NCI-H1694 treated with DMSO at 0.1 percent for 48 hours (cell line): ENCODE results near the gene ATP6V1F.

Experiments used
- DNase-seq: peaks from one replicate; lab custom pipeline; 2025; lab: John Stamatoyannopoulos, UW

ATP6V1F gene

DNA sequence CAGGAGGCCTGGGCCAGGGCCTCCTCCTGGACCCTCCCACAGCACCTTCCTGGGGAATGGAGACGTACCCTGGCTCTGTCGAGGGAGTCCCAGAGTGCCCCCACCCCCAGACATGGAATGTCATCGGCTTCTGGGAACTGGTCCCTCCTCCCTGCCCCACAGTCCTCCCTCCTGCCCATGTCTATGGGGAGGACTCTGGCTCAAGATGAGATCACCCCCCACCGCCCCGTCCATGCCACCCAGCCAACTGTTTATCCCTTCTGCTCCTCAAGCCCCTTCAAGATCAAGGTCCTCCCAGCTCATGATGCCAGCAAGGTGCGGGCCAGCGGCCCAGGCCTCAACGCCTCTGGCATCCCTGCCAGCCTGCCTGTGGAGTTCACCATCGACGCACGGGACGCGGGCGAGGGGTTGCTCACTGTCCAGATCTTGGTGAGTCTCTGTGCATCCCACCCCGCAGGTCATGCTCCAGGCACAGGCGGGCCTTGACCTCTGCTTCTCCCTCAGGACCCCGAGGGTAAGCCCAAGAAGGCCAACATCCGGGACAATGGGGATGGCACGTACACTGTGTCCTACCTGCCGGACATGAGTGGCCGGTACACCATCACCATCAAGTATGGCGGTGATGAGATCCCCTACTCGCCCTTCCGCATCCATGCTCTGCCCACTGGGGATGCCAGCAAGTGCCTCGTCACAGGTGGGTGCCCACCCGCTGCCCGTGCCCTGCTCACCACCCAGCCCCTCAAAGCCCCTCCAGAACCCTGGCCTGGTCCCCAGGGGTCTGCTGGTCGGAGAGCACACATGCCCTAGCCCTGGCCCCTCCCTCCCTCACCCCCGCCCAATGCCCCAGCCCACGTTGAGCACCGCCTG is 14.1 kb upstream of the ATP6V1F start:
- DNase-seq, result no peak

DNA sequence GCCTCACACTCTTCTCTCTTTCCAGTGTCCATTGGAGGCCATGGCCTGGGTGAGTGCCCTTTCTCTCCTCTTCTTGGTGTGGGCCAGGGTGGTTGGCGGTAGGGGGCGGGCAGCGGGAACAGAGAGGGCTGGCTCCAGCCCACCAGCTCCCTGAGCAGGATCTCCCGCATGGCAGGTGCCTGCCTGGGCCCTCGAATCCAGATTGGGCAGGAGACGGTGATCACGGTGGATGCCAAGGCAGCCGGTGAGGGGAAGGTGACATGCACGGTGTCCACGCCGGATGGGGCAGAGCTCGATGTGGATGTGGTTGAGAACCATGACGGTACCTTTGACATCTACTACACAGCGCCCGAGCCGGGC is 13.5 kb upstream of the ATP6V1F start:
- DNase-seq, result no peak

DNA sequence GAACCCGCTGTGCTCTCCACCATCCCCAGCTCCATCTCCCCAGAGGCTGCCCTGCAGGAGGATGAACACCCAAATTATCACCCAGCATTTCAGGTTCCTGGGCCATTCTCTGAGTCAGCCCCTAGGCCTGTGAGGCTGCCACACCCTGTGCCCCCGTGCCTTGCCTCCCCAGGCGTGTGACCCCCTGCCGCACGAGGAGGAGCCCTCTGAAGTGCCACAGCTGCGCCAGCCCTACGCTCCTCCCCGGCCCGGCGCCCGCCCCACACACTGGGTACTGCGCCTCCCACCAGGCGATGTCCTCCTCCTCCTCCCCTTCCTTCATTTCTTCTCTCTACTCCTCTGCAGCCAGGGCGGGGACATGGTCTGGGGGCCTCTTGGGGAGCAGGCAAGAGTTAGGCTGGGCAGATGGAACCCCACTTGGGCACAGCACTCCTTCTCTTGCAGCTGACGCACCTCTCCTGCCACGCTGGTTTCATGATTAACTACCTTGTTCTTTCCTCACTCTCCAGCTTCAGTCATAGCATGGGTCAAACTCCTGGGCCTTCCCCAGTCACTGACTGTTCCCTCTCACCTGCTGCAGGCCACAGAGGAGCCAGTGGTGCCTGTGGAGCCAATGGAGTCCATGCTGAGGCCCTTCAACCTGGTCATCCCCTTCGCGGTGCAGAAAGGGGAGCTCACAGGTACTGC is 12.7 kb upstream of the ATP6V1F start:
- no peak for DNase-seq

DNA sequence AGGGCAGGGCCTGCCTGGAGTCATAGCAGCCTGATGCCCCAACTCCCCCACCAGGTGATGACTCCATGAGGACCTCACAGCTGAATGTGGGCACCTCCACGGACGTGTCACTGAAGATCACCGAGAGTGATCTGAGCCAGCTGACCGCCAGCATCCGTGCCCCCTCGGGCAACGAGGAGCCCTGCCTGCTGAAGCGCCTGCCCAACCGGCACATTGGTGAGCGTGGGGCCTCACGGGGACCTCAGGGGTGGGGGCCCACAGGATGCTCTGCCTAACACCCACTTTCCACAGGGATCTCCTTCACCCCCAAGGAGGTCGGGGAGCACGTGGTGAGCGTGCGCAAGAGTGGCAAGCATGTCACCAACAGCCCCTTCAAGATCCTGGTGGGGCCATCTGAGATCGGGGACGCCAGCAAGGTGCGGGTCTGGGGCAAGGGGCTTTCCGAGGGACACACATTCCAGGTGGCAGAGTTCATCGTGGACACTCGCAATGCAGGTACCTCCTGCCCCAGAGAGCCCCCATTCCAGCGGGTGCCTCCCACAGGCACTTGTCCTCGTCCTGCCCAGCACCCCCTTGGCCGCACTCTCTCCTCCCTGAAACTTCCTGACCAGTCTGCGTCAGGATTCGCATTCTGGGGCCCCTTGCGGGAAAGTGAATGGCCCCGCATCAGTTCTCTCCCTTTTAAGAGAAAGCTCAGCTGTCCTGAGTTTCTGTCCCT is 10.0 kb upstream of the ATP6V1F start:
- no peak for DNase-seq

DNA sequence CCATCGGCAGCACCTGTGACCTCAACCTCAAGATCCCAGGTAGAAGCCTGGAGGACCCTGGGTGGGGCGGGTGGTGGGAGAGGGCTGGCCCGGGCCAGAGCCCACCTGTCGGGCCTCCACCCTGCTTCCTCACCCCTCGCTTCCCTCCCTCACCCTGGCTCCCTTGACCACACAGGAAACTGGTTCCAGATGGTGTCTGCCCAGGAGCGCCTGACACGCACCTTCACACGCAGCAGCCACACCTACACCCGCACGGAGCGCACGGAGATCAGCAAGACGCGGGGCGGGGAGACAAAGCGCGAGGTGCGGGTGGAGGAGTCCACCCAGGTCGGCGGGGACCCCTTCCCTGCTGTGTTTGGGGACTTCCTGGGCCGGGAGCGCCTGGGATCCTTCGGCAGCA is 8.9 kb upstream of the ATP6V1F start:
- no peak for DNase-seq

DNA sequence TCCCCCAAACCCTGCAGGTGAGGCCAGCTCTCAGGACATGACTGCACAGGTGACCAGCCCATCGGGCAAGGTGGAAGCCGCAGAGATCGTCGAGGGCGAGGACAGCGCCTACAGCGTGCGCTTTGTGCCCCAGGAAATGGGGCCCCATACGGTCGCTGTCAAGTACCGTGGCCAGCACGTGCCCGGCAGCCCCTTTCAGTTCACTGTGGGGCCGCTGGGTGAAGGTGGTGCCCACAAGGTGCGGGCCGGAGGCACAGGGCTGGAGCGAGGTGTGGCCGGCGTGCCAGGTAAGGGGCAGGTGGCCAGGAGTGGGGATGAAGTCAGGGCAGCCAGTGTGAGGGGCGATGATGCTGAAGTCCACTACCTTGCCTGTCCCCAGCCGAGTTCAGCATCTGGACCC is 8.3 kb upstream of the ATP6V1F start:
- no peak for DNase-seq

DNA sequence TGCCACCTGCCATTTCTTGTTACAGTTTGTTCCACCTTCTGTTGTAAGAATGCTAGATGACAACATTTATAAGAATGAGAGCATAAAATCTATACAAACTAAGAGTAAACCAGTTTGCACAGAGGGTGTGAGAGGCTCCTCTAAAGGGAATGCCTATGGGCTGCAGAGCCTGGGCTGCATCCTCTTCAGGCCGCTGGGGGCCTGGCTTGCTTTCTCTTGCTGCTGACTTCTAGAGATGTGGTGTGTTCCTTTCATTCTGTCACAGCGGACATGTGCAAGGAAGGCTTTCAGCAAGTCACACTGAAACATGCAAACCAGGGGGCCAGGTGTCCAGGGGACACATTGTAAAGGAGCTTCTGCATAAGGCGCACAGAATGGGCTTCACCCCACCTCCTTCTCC is 7.1 kb upstream of the ATP6V1F start:
- no peak for DNase-seq

DNA sequence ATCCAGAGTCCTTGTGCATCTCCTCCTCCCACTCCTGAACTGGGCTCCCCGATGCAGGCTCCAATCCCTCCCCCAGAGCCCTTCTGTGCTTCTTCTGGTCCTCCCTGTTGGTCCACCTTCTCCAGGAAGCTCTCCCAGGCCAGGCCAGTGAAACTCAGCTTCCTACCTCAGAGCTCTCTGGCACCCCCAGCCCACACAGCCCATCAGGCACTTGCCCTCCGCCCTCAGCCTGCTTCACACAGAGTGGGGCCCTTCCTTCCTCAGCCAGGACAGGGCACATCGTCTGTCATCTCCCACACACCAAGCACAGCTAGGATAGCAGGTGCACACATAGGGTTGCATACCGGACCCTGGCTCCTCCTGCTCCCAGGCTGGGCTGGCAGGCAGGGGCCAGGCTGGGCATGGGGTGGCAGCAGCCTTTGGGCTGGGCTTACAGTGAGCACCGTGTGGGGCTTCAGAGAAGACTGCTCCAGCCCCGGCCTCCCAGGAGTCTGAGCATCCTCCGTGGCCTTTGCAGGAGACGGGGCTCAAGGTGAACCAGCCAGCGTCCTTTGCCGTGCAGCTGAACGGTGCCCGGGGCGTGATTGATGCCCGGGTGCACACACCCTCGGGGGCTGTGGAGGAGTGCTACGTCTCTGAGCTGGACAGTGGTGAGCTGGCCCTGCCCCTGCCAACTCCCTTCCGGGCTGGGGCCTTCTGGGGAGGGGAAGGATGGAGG is 6.5 kb upstream of the ATP6V1F start:
- DNase-seq, result no peak

DNA sequence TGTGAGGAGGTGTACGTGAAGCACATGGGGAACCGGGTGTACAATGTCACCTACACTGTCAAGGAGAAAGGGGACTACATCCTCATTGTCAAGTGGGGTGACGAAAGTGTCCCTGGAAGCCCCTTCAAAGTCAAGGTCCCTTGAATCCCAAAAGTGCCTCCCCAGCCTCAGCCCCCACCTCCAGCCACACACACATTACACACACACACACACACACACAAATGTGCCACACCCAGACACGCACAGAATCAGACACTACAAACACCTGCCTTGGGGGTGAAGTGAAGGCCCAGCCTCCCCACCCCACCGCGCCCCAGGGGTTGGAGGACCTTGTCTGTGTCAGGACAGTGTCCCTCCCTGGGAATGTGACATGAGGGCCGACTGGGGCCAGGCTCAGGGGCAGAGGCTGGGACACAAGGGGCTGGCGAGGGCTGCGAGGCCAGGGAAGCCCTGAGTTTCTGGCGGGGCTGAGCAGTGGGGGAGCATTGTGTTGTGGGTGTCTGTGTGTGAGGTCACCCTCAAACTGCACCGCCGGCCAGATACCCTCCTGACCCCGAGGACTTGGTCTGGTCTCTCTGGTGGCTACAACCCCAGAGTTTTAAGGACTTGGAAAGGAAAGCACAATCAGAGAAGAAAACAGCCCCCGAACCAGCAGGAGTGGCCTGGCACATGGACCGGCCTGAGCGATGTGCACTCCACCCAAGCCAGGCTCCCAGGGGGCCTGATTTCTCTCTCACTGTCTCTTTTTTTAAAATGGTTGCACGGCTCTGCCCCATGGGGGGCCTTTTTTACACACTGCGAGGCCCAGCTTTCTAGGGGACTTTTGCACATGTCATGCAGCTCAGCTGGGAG is 4.0 kb upstream of the ATP6V1F start:
- no peak for DNase-seq

DNA sequence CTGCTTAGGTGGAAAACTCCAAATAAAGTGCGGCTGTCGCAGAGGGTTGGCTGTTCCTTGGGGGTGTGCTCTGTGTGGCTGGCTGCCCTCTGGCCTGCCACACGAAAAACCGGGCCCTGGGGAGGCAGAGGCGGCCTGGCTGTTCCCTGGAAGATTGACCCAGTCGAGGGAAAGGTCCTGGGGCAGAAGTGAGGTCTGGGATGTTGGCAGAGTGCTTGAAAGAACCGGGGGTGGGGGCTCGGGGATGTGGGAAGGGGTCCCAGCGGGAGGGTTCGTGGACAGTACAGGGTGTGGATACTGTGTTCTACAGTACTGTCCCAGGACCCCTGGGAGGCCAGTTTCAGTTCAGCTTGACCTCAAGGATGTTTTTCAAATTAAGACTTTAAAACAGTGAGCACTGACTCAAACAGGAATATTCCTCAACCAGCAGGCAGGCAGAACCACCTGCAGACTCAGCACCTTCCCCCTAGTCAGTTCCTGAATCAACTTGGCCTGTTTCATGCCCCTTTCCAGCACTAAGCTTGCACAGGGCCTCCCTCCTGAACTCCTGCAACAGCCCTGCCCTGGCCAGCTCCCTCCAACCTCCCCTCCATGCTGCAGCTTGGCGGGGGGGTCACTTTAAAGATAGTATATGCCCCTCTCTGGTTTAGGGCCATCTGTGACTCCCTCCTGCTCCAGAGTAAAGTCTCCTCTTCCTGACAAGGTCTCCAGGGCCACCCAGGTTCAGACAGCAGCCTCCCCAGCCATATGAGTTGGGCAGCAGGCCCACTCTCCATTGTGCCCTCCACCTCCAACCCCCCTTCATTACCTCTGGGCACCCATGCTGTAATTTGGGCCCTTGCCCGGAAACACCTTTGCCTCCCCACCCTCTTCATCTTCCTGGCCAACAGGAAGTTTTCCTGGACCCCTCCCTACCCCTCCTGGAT is 3.2 kb upstream of the ATP6V1F start:
- DNase-seq, result no peak

DNA sequence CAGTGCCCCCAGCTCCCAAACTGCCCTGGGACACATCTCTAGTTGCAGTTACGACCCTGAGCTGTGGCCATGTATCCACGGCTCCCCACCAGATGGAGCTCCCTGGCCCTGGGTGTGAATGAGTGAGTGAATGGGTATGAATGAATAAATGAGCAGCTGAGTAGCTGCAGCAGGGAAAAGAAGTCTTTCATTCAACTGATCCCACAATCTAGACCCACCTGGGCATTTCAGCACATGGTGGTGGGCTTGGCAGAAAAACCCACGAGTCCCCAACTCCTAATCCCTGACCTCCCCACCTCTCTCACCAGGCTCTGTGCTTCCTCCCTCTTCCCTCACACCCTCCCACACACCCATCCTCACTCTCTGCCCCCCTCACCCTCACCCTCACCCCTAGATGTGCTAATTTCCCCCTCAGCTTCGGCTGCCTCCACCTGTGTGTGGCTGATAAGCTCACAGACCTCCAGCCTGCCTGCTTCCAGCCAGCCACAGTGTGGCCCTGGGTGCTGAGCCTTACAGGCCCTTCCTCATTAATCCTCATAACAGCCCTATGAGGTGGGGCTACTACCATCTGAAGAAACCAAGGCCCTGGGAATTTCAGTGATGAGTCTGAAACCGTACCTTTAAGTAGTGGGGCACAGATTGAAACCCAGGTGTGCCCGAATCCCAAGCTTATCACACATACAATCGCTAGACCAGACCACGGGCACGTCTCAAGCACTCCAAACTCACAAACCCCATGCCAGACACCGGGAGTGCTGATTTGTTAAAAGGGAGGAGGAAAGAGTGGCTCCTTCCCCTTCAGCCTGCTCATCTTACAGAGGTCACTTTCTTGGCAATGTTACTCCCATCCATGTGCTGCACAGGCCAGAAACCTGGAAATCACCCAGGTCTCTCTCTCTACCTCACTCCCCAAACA is 2.2 kb upstream of the ATP6V1F start:
- no peak for DNase-seq

DNA sequence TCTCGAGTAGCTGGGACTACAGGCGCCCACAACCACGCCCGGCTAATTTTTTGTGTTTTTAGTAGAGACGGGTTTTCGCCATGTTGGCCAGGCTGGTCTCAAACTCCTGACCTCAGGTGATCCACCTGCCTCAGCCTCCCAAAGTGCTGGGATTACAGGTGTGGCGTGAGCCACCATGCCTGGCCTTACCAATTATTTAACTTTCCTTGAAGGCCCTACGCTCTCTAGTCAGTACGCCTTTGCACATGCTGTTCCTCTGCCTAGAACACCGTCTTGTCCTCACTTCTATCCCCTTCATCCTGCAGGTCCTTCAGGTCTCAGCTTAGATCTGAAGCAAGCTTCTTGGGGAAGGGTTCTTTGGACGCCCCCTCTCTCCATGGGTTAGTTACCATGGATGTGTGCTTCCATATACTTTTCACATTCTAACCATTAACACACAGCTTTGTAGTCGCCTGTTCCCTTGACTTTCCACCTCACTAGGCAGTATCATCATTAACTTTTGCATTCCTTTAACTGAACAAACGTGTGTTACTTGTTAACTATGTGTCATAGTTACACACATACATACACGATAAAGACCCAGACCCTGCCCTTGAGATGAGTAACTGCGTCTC is 592 bp upstream of the ATP6V1F start:
- DNase-seq, result no peak

DNA sequence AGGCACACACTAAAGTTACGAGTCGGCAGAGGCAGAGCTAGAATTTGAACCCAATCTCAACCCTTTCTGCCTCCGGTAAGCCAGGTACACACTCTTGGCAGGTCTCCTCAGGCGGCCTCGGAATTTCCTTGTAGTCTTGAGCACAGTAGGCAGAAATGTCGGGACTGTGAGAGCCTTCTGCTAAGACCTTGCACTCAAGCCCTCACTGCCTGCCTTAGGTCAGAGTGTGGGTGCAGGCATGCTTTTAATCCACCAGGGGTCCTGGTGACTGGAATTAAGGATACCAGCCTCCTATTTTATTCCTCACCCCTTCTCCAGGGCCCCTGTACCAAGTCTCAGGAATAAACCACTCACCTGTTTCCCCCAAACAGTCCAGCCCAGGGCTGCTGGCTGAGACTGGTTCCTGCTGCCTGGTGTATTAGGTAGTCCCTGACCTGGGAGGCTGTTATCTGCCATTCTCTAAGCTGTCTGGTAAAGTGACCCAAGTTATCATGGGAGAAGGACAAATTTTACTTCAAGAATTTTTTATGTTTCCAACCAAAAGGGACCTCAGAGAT is 855 bp downstream of the ATP6V1F start:
- peak; percentile 66 for DNase-seq

DNA sequence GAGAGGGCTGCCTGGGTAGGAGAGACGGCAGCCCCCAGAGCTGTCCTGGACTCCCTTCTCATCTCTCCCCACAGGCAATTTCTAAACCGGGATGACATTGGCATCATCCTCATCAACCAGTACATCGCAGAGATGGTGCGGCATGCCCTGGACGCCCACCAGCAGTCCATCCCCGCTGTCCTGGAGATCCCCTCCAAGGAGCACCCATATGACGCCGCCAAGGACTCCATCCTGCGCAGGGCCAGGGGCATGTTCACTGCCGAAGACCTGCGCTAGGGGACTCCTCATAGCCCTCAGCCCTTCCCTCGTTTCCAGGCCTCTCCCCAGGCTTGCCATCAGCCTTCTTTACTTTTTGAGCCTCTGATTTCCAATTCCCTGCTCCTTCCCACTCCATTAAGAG is 2.6 kb downstream of the ATP6V1F start:
- no peak for DNase-seq

DNA sequence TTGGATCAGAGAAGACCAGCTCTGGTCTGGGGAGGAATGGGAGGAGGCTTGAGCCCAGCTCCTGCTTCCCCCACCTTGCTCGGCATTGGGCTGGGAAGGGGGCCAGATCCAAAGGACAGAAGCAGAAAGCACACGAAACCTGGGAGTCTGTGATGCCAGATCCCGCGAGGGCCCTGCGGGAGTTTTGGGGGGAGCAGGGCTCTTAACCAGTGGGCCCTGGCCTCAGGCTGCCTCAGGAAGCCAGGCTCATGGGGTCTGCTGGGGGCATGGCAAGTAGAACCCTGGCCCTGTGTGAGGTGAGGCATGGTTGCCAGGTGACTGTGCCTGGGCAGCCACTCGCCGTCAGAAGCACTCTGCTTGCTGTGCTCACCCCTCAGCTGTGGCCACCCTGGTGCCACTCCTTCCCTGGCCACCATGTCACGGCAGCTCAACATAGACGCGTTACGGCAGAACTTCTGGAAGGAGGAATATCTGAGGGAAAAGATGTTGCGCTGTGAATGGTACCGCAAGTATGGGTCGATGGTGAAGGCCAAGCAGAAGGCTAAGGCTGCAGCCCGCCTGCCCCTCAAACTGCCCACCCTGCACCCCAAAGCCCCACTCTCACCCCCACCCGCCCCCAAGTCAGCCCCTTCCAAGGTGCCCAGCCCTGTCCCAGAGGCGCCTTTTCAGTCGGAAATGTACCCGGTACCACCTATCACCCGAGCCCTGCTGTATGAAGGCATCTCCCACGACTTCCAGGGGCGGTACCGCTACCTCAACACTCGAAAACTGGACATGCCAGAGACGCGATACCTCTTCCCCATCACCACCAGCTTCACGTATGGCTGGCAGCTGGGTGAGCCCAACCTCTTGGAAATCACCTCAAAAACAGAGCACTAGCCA is 3.6 kb downstream of the ATP6V1F start:
- DNase-seq, result no peak

DNA sequence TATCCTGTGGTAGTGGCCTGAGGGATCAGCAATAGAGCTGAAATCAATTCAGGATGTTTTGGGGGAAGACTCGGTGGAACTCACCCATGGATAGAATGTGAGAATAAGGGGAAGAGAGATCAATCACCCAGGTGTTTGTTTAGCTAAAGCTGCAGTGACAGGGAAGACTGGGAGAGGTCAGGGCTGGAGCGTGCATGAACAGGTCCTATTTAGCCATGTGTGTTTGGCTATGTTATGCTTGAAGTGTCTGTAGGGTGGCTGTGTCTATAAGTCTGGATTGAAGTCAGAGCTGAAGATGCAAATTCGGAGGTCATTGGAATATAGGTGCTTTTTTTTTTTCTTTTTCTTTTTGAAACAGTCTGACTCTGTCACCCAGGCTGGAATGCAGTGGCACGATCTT is 4.6 kb downstream of the ATP6V1F start:
- DNase-seq, result no peak

DNA sequence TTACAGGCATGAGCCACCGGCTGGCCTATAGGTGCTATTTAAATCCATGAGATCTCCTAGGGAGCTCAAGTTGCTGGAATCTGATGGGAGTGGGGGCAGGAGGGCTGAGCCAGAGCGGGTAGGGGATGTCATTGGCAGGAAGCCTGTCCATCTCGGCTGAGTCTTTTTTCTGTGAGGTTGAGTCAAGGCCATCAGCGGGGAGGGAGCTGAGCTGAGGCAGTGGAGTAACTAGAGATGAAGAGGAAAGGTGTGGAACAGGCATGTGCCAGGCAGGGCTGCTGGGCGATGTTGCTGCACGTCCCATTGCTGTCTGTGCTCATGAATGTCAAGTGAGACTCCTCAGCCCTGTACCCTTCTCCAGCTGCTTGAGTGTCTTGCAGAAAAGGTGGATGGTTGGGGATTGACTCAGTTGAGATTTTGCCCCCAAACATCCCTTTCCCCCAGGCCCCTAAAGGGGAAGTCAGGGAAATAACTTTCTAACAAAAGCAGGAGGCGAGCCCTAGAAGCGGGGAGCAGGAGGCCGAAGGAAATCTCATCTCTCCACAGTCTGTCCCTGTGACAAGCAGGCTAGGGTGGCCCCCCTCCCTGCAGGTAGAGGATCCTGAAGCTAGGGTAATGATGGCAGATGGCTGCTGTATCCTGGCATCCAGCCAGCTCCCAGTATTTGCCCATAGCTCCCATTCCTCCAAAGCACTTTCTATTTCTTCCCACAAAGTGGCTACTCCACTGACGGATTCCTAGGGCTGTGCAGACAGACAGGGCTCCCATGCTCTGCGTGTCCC is 5.4 kb downstream of the ATP6V1F start:
- peak; percentile 60 for DNase-seq
